CD14-positive monocyte (primary cell): ENCODE data around the gene ZNF277. TPM values are rescaled to one million over a fixed set of nuclear protein-coding genes. Genes with fewer than 3 reads are reported as not detected.

Experiments
- DNase-seq, 3 donors: peaks; one replicate each; pipeline ENCODE4 v3.0.0-alpha.2; 2011 to 2022
- H2AFZ ChIP-seq: 2 replicates; pipeline ENCODE4 v1.6.0; 2012; ENCODE audit warnings: mild to moderate bottlenecking, low read depth, low read length, inconsistent platforms; ENCODE audit not compliant: insufficient read depth, poor library complexity, severe bottlenecking
- H3K27ac ChIP-seq, 2 donors: 1 replicate in 1 of 2; 2 replicates in 1 of 2; pipeline ENCODE4 v1.5.1; 2012 to 2013; ENCODE audit warnings: low read length in 2 of 2, control low read depth in 1 of 2, inconsistent platforms in 1 of 2, low read depth in 1 of 2, mild to moderate bottlenecking in 1 of 2
- H3K27me3 ChIP-seq, 2 donors: one replicate each; pipeline versions ENCODE4 v1.6.0 to v1.6.1; 2011 to 2013; ENCODE audit warnings: low read length in 2 of 2; ENCODE audit not compliant: control insufficient read depth in 2 of 2, insufficient read depth in 2 of 2
- H3K36me3 ChIP-seq, 2 donors: replicated peaks in 1 of 2; 1 replicate in 1 of 2; 2 replicates in 1 of 2; pipeline versions ENCODE4 v1.5.1 to v1.6.1; 2012 to 2013; ENCODE audit warnings: low read length in 2 of 2, control low read depth in 1 of 2, inconsistent platforms in 1 of 2, mild to moderate bottlenecking in 1 of 2; ENCODE audit not compliant: insufficient read depth in 2 of 2, control insufficient read depth in 1 of 2
- H3K4me1 ChIP-seq, 2 donors: 1 replicate in 1 of 2; 2 replicates in 1 of 2; pipeline versions ENCODE4 v1.5.1 to v1.6.1; 2012 to 2013; ENCODE audit warnings: low read length in 2 of 2, control low read depth in 1 of 2, inconsistent platforms in 1 of 2, mild to moderate bottlenecking in 1 of 2, moderate library complexity in 1 of 2; ENCODE audit not compliant: insufficient read depth in 2 of 2, control insufficient read depth in 1 of 2
- H3K4me2 ChIP-seq: replicated peaks from 2 replicates; pipeline ENCODE3; 2012; ENCODE audit warnings: low read length, moderate library complexity, mild to moderate bottlenecking; ENCODE audit not compliant: poor library complexity, severe bottlenecking; ENCODE audit errors: extremely low read depth
- H3K4me3 ChIP-seq, 3 experiments: fragments of 200-600 bp in 1 of 3; sonication (generic) in 1 of 3; replicated peaks in 1 of 3; 1 replicate in 2 of 3; 2 replicates in 1 of 3; pipeline ENCODE4 v1.5.1; 2011 to 2013; ENCODE audit warnings: low read length in 3 of 3, mild to moderate bottlenecking in 3 of 3, control low read depth in 2 of 3, low read depth in 2 of 3, inconsistent platforms in 1 of 3, moderate library complexity in 1 of 3
- H3K79me2 ChIP-seq: 2 replicates; pipeline ENCODE4 v1.6.0; 2012; ENCODE audit warnings: mild to moderate bottlenecking, control low read depth, inconsistent platforms, low read length, moderate library complexity; ENCODE audit not compliant: insufficient read depth
- H3K9ac ChIP-seq: 2 replicates; pipeline ENCODE4 v1.6.0; 2017; ENCODE audit warnings: low read length, mild to moderate bottlenecking; ENCODE audit not compliant: insufficient read depth, poor library complexity, severe bottlenecking
- H3K9me3 ChIP-seq, 2 donors: replicated peaks in 1 of 2; 1 replicate in 1 of 2; 2 replicates in 1 of 2; pipeline versions ENCODE4 v1.5.1 to v1.6.1; 2012 to 2013; ENCODE audit warnings: low read length in 2 of 2, control low read depth in 1 of 2; ENCODE audit not compliant: control insufficient read depth in 1 of 2, insufficient read depth in 1 of 2
- H4K20me1 ChIP-seq: 2 replicates; pipeline ENCODE4 v1.6.0; 2012; ENCODE audit warnings: mild to moderate bottlenecking, low read length, control low read depth, moderate library complexity; ENCODE audit not compliant: insufficient read depth
- H3K27ac Mint-ChIP-seq, 7 donors: one replicate each; pipeline ENCODE4 v1.8.0; 2020; ENCODE audit warnings: mild to moderate bottlenecking in 7 of 7, mixed read lengths in 7 of 7, moderate library complexity in 6 of 7, inconsistent platforms in 2 of 7
- H3K27me3 Mint-ChIP-seq, 3 donors: one replicate each; pipeline ENCODE4 v1.8.0; 2021 to 2022; ENCODE audit warnings: low read depth in 3 of 3, mild to moderate bottlenecking in 3 of 3, mixed read lengths in 3 of 3, moderate library complexity in 3 of 3, inconsistent platforms in 1 of 3
- H3K36me3 Mint-ChIP-seq, 2 donors: one replicate each; pipeline ENCODE4 v1.8.0; 2020; ENCODE audit warnings: mixed read lengths in 2 of 2, inconsistent platforms in 1 of 2, mild to moderate bottlenecking in 1 of 2
- H3K4me1 Mint-ChIP-seq: one replicate; pipeline ENCODE4 v1.8.0; 2020; ENCODE audit warnings: mild to moderate bottlenecking, mixed read lengths
- H3K4me3 Mint-ChIP-seq, 2 donors: one replicate each; pipeline ENCODE4 v1.8.0; 2020; ENCODE audit warnings: mild to moderate bottlenecking in 2 of 2, mixed read lengths in 2 of 2, moderate library complexity in 1 of 2
- H3K9me3 Mint-ChIP-seq, 7 donors: one replicate each; pipeline ENCODE4 v1.8.0; 2020 to 2022; ENCODE audit warnings: mixed read lengths in 7 of 7, mild to moderate bottlenecking in 6 of 7, moderate library complexity in 6 of 7, inconsistent platforms in 2 of 7
- WGBS: methylation state at CpG from one replicate; pipeline ENCODE4 v1.1.5; 2013; ENCODE audit warnings: missing lambda C conversion rate; ENCODE audit not compliant: insufficient coverage; 5-methylcytosine and 5-hydroxymethylcytosine counted together
- intact Hi-C, 2 donors: fragments of 100-400 bp; cut with micrococcal nuclease; formaldehyde crosslinking; loops; one replicate each; pipeline versions ENCODE4 v1.15.0 to v1.15.1; 2023
- polyA plus RNA-seq, 3 donors: library from polyadenylated mRNA; depleted of rRNA in 1 of 3; unstranded in 2 of 3; stranded (reverse) in 1 of 3; fragments of 300-500 nt in 2 of 3; fragments of >200 nt in 1 of 3; fragmentation: Illumina TruSeq in 2 of 3; gene quantifications; 1 replicate in 2 of 3; 2 replicates in 1 of 3; pipeline ENCODE4 v1.2.3, GENCODE V29; 2012 to 2021
- TF ChIP-seq, protein P1 (sequence below): fragments of 200-600 bp; IDR thresholded peaks from one replicate; pipeline ENCODE4 v1.8.0; 2022; ENCODE audit warnings: antibody characterized with exemption, mild to moderate bottlenecking

ZNF277 gene
- polyA plus RNA-seq, 3 donors = 17.5 to 20.7 (median 20.0) TPM

DNA sequence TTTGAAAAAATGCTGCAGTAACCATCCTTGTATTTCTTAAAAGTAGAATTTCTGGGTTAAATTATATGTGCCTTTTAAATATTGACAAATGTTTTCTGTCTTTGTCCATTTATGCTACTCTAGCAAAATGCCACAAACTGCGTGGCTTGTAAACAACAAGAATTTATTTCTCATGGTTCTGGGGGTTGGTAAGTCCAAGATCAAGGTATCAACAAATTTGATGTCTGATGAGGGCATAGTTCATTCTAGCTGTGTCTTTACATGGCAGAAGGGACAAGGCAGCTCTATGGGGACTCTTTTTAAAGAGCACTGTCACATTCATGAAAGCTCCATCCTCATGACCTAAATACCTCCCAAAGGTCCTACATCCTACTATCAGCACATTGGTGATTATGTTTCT lies 27.7 kb downstream of the ZNF277 start:
- H3K36me3 Mint-ChIP-seq = peaks cover 1 to 7% of the 10 kb centered on the region in 2 donors
- H3K9me3 Mint-ChIP-seq = peaks cover 3 to 12% (median 7%) of the 10 kb centered on the region in 7 donors
- no peak overlapping the region for H2AFZ ChIP-seq
- no peak overlapping the region for H3K9ac ChIP-seq
- no peak overlapping the region for H3K4me3 Mint-ChIP-seq
- H3K4me1 Mint-ChIP-seq = peaks cover 1% of the 10 kb centered on the region
- intact Hi-C loops = no loop called here
- peaks cover 15% of the 10 kb centered on the region for H3K79me2 ChIP-seq
- no peaks in the 10 kb centered on the region for H3K4me1 ChIP-seq
- peaks cover 0 to 12% of the 10 kb centered on the region in 2 donors for H3K9me3 ChIP-seq
- no peak overlapping the region for H3K4me3 ChIP-seq
- no peak for DNase-seq
- H3K27ac ChIP-seq = no peak overlapping the region
- no peak overlapping the region for H3K4me2 ChIP-seq
- no peaks in the 10 kb centered on the region for H3K27me3 ChIP-seq
- H4K20me1 ChIP-seq = peaks cover 40% of the 10 kb centered on the region
- WGBS = no CpG with 5 or more reads among the region's 1 CpG
- no peaks in the 10 kb centered on the region for H3K36me3 ChIP-seq
- TF ChIP-seq, protein P1, sequence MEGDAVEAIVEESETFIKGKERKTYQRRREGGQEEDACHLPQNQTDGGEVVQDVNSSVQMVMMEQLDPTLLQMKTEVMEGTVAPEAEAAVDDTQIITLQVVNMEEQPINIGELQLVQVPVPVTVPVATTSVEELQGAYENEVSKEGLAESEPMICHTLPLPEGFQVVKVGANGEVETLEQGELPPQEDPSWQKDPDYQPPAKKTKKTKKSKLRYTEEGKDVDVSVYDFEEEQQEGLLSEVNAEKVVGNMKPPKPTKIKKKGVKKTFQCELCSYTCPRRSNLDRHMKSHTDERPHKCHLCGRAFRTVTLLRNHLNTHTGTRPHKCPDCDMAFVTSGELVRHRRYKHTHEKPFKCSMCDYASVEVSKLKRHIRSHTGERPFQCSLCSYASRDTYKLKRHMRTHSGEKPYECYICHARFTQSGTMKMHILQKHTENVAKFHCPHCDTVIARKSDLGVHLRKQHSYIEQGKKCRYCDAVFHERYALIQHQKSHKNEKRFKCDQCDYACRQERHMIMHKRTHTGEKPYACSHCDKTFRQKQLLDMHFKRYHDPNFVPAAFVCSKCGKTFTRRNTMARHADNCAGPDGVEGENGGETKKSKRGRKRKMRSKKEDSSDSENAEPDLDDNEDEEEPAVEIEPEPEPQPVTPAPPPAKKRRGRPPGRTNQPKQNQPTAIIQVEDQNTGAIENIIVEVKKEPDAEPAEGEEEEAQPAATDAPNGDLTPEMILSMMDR = no peak
- peaks cover 0 to 1% (median 0%) of the 10 kb centered on the region in 3 donors for H3K27me3 Mint-ChIP-seq
- no peak overlapping the region for H3K27ac Mint-ChIP-seq

DNA sequence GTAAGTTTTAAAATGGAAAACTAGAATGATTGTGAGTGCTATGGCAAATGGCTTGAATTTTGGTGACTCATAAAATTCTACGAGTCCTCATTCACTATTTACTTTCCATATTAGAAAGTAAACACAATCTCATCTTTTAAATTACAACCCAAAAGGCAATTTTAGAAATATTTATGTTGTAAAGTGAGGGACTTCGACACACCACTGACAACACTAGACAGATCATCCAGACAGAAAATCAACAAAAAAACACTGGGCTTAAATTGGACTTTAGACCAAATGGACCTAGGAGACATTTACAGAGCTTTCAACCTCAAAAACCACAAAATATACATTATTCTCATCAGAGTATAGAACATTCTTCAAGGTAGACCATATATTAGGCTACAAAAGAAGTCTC lies 30.1 kb downstream of the ZNF277 start:
- Histone ChIP-seq H3K36me3 (no peaks in the 10 kb centered on the region), H3K4me2 (no peak overlapping the region), H3K9ac (no peak overlapping the region), H3K9me3 (peaks cover 0 to 14% of the 10 kb centered on the region in 2 donors), H4K20me1 (peaks cover 27% of the 10 kb centered on the region), H3K79me2 (peaks cover 4% of the 10 kb centered on the region), H3K4me1 (no peaks in the 10 kb centered on the region), H3K27ac (no peak overlapping the region), H3K4me3 (no peak overlapping the region), H2AFZ (no peak overlapping the region), H3K27me3 (no peaks in the 10 kb centered on the region)
- H3K4me1 Mint-ChIP-seq = peaks cover 1% of the 10 kb centered on the region
- H3K27ac Mint-ChIP-seq = no peak overlapping the region
- H3K4me3 Mint-ChIP-seq = no peak overlapping the region
- no CpG with 5 or more reads among the region's 2 CpGs for WGBS
- intact Hi-C loops = no loop called here
- no peak for DNase-seq
- peaks cover 1 to 7% of the 10 kb centered on the region in 2 donors for H3K36me3 Mint-ChIP-seq
- peaks cover 5 to 17% (median 10%) of the 10 kb centered on the region in 7 donors for H3K9me3 Mint-ChIP-seq
- TF ChIP-seq, protein P1 = no peak
- peaks cover 0 to 1% (median 0%) of the 10 kb centered on the region in 3 donors for H3K27me3 Mint-ChIP-seq
